Esophagus squamous epithelium (tissue), 4 donors: ENCODE data around the gene CLPSL1.

Experiments
- CTCF ChIP-seq, 6 experiments: fragments of 450-650 bp in 4 of 6; fragments of 200-600 bp in 2 of 6; sonication (generic) in 2 of 6; IDR thresholded peaks; one replicate each; pipeline ENCODE4 v1.5.1; 2016 to 2019; ENCODE audit warnings: antibody characterized with exemption in 6 of 6, mild to moderate bottlenecking in 4 of 6, moderate library complexity in 4 of 6
- POLR2A ChIP-seq, 4 donors: fragments of 450-650 bp; IDR thresholded peaks; one replicate each; pipeline ENCODE4 v1.6.1; 2017; ENCODE audit warnings: antibody characterized with exemption in 4 of 4, mild to moderate bottlenecking in 4 of 4, moderate library complexity in 3 of 4

DNA sequence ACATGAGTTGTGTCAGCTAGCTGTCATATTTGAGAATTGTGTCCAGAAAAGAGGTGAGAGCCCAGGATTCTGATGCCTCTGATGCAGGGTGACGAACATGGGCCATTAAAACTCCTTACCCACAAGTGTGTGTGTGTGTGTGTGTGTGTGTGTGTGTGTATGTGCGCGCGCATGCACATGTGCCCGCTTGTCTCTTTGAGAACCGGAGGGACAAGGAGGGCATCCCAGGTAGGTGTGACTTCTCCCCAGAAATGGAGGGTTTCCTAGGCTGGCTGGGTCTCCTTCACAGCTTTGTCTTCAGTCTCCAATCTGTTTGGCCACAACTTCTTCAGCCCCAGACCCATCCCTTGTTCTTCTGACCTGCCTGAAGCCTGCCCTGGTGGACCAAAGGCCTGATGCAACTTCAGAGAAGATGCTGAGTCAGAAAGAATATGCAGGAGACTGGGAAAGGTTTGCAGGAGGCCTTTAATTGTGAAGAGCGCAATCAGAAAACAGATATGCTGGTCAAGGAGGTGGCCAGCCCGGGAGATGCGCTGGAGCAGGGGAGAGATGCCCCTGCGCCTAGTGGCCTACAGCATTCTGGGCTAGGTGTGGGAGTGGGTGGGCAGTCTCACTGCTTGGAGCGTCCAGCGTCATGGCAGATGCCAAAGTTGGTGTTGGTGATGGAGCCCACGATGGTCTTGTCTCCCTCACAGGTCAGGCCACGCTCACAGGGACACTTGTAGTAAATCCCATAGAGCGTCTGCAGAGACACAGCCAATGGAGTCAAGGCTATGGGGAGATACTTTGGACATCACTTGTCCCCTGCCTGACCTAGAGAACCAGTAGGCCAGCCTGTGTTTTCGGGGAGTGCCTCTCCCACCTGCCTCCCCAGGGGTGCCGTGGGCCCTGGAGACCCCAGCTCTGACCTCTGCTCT, 14.0 kb downstream of the CLPSL1 start:
- TF ChIP-seq CTCF (IDR thresholded peaks at IDR 0.05) (no peak), POLR2A (IDR thresholded peaks at IDR 0.05) (no peak)
